Neural progenitor cell (in vitro differentiated cells): ENCODE results near the gene KIF18B. TPM values are rescaled to one million over a fixed set of nuclear protein-coding genes. Genes with fewer than 3 reads are reported as not detected.
"Not testable (repeated sequence)": the region's sequence is repeated elsewhere in the genome, so short reads cannot be mapped to it uniquely, and the experiment has no call there.

Source experiments
- DNase-seq: peaks from one replicate; pipeline ENCODE4 v3.0.0-alpha.2; 2016; ENCODE audit warnings: low spot score
- H2AFZ ChIP-seq: fragments of 200-600 bp; sonication (generic); replicated peaks from 2 replicates; pipeline ENCODE4 v1.6.1; 2016; ENCODE audit warnings: antibody characterized with exemption
- H3F3A ChIP-seq: fragments of 200-600 bp; sonication (generic); 2 replicates; pipeline ENCODE4 v1.6.1; 2016; ENCODE audit warnings: antibody characterized with exemption, low read depth
- H3K27ac ChIP-seq: fragments of 200-600 bp; sonication (generic); 2 replicates; pipeline ENCODE4 v1.5.1; 2016; ENCODE audit warnings: mild to moderate bottlenecking
- H3K27me3 ChIP-seq: fragments of 200-600 bp; sonication (generic); 2 replicates; pipeline ENCODE4 v1.6.1; 2016; ENCODE audit warnings: mild to moderate bottlenecking, moderate library complexity
- H3K36me3 ChIP-seq: fragments of 200-600 bp; sonication (generic); 2 replicates; pipeline ENCODE4 v1.5.1; 2016
- H3K4me1 ChIP-seq: fragments of 200-600 bp; sonication (generic); 2 replicates; pipeline ENCODE4 v1.6.1; 2016; ENCODE audit warnings: mixed run types
- H3K4me2 ChIP-seq: fragments of 200-600 bp; sonication (generic); 2 replicates; pipeline ENCODE4 v1.6.1; 2016
- H3K4me3 ChIP-seq: fragments of 200-600 bp; sonication (generic); 2 replicates; pipeline ENCODE4 v1.5.1; 2016
- H3K79me2 ChIP-seq: fragments of 200-600 bp; sonication (generic); 2 replicates; pipeline ENCODE4 v1.6.1; 2016; ENCODE audit warnings: low read depth
- H3K9ac ChIP-seq: fragments of 200-600 bp; sonication (generic); 2 replicates; pipeline ENCODE4 v1.6.1; 2016
- H3K9me3 ChIP-seq: fragments of 200-600 bp; sonication (generic); 2 replicates; pipeline ENCODE4 v1.5.1; 2016; ENCODE audit warnings: low read depth
- H4K20me1 ChIP-seq: fragments of 200-600 bp; sonication (generic); 2 replicates; pipeline ENCODE4 v1.6.1; 2016; ENCODE audit warnings: low read depth
- H3K27ac Mint-ChIP-seq: 3 replicates; pipeline ENCODE4 v1.8.0; 2021; ENCODE audit warnings: mixed read lengths
- H3K27me3 Mint-ChIP-seq: 2 replicates; pipeline ENCODE4 v1.8.0; 2022; ENCODE audit warnings: low read depth, mild to moderate bottlenecking, inconsistent platforms, moderate library complexity, mixed read lengths; ENCODE audit not compliant: insufficient read depth
- H3K36me3 Mint-ChIP-seq: 3 replicates; pipeline ENCODE4 v1.8.0; 2021; ENCODE audit warnings: mixed read lengths
- H3K4me1 Mint-ChIP-seq: 3 replicates; pipeline ENCODE4 v1.8.0; 2021; ENCODE audit warnings: mixed read lengths
- H3K4me3 Mint-ChIP-seq: 3 replicates; pipeline ENCODE4 v1.8.0; 2021; ENCODE audit warnings: mild to moderate bottlenecking, moderate library complexity, mixed read lengths
- H3K9me3 Mint-ChIP-seq: 3 replicates; pipeline ENCODE4 v1.8.0; 2020; ENCODE audit warnings: mixed read lengths
- CTCF ChIP-seq: fragments of 200-600 bp; sonication (generic); IDR thresholded peaks from 2 replicates; pipeline ENCODE4 v1.5.1; 2017; ENCODE audit warnings: antibody characterized with exemption, mild to moderate bottlenecking
- EZH2 ChIP-seq: fragments of 200-600 bp; sonication (generic); IDR thresholded peaks from 2 replicates; pipeline ENCODE4 v1.6.1; 2017; ENCODE audit warnings: antibody characterized with exemption, mild to moderate bottlenecking, moderate library complexity
- EZH2phosphoT487 ChIP-seq: fragments of 200-600 bp; sonication (generic); IDR thresholded peaks from 2 replicates; pipeline ENCODE4 v1.6.1; 2017; ENCODE audit warnings: antibody characterized with exemption
- total RNA-seq: library from RNA; depleted of rRNA; stranded (reverse); fragments of >200 nt; gene quantifications from 2 replicates; pipeline ENCODE4 v1.2.3, GENCODE V29; 2015; ENCODE audit warnings: low replicate concordance

The KIF18B gene
- total RNA-seq, 1 donor from 2014 or later: 15.1 TPM

DNA sequence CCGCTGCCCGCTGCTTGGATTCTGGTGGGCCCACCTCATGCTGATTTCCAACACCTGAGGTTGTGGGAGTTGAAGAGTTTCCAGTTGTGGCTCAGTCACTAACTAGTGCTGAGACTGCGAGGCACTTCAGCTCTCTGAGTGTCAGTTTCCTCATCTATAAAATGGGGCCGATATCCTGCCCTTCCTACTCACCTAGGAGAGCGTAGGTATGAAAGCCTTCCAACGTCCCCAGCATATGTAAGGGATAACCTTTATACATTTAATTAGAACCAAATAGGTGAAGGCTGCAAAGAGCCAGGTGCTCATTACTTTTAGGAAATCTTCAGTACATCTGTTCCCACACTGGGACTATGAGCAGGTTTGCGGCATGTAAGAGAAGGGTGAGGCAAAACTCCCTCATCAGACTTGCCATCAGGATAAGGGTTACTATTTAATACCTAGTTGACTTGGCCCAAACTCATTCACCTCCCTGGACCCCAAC, 782 bp upstream of the KIF18B start:
- DNase-seq: no peak
- Histone ChIP-seq H3K27ac (no peak overlapping the region), H3K9ac (no peak overlapping the region), H3K4me3 (peak overlapping the region; percentile 95), H3K36me3 (peaks cover 21% of the 10 kb centered on the region), H2AFZ (no peak overlapping the region), H3F3A (peaks cover 16% of the 10 kb centered on the region), H4K20me1 (peaks cover 28% of the 10 kb centered on the region), H3K27me3 (no peaks in the 10 kb centered on the region), H3K4me2 (peak overlapping the region; percentile 73), H3K9me3 (no peaks in the 10 kb centered on the region), H3K79me2 (peaks cover 41% of the 10 kb centered on the region), H3K4me1 (peaks cover 11% of the 10 kb centered on the region)
- H3K4me1 Mint-ChIP-seq: peaks cover 19% of the 10 kb centered on the region
- peak overlapping the region; percentile 98 for H3K27ac Mint-ChIP-seq
- peaks cover 19% of the 10 kb centered on the region for H3K36me3 Mint-ChIP-seq
- peaks cover 19% of the 10 kb centered on the region for H3K27me3 Mint-ChIP-seq
- H3K4me3 Mint-ChIP-seq: peak overlapping the region; percentile 96
- H3K9me3 Mint-ChIP-seq: no peaks in the 10 kb centered on the region
- TF ChIP-seq CTCF (no peak), EZH2phosphoT487 (peak; percentile 9), EZH2 (no peak)

DNA sequence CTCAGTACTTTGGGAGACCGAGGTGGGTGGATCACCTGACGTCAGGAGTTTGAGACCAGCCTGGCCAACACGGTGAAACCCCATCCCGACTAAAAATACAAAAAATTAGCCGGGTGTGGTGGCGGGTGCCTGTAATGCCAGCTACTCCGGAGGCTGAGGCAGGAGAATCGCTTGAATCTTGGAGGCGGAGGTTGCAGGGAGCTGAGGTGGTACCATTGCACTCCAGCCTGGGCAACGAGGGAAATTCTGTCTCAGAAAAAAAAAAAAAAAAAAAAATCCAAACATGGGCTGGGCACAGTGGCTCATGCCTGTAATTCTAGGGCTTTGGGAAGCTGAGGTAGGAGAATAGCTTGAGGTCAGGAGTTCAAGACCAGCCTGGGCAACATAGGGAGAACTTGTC, 1.9 kb downstream of the KIF18B start:
- peak overlapping the region; percentile 96 for H3K4me3 Mint-ChIP-seq
- not testable (repeated sequence) for H2AFZ ChIP-seq
- H3K79me2 ChIP-seq: peaks cover 68% of the 10 kb centered on the region

GRCh38 chr17:44942456-44942855, 5.1 kb downstream of the KIF18B start:
- Histone ChIP-seq H3K27ac (peak overlapping the region; percentile 27), H3K4me1 (peaks cover 11% of the 10 kb centered on the region), H3K4me2 (no peak overlapping the region), H2AFZ (no peak overlapping the region), H3K27me3 (no peaks in the 10 kb centered on the region), H3F3A (peaks cover 18% of the 10 kb centered on the region), H3K4me3 (no peak overlapping the region), H3K9me3 (no peaks in the 10 kb centered on the region), H3K9ac (no peak overlapping the region), H3K79me2 (peaks cover 100% of the 10 kb centered on the region), H4K20me1 (peaks cover 60% of the 10 kb centered on the region), H3K36me3 (peaks cover 32% of the 10 kb centered on the region)
- Mint-ChIP-seq H3K27ac (no peak overlapping the region), H3K36me3 (peaks cover 55% of the 10 kb centered on the region), H3K4me3 (no peak overlapping the region), H3K4me1 (peaks cover 15% of the 10 kb centered on the region), H3K9me3 (peaks cover 3% of the 10 kb centered on the region), H3K27me3 (peaks cover 5% of the 10 kb centered on the region)
- no peak for DNase-seq
- no peak for TF ChIP-seq EZH2phosphoT487
- TF ChIP-seq EZH2: no peak
- no peak for TF ChIP-seq CTCF

More for the DNA sequence above, 1.9 kb downstream of the KIF18B start:
- not testable (repeated sequence) for H3K9me3 Mint-ChIP-seq, H3K27ac Mint-ChIP-seq, H3K9me3 ChIP-seq, H3K9ac ChIP-seq, DNase-seq, H3K27me3 ChIP-seq, H3K27me3 Mint-ChIP-seq, H3K27ac ChIP-seq
- Mint-ChIP-seq H3K36me3 (peaks cover 33% of the 10 kb centered on the region), H3K4me1 (peaks cover 17% of the 10 kb centered on the region)
- peak overlapping the region; percentile 73 for H3K4me2 ChIP-seq
- H4K20me1 ChIP-seq: peaks cover 52% of the 10 kb centered on the region
- H3K4me3 ChIP-seq: peak overlapping the region; percentile 95
- H3F3A ChIP-seq: peaks cover 16% of the 10 kb centered on the region
- H3K4me1 ChIP-seq: peaks cover 11% of the 10 kb centered on the region
- peaks cover 22% of the 10 kb centered on the region for H3K36me3 ChIP-seq

DNA sequence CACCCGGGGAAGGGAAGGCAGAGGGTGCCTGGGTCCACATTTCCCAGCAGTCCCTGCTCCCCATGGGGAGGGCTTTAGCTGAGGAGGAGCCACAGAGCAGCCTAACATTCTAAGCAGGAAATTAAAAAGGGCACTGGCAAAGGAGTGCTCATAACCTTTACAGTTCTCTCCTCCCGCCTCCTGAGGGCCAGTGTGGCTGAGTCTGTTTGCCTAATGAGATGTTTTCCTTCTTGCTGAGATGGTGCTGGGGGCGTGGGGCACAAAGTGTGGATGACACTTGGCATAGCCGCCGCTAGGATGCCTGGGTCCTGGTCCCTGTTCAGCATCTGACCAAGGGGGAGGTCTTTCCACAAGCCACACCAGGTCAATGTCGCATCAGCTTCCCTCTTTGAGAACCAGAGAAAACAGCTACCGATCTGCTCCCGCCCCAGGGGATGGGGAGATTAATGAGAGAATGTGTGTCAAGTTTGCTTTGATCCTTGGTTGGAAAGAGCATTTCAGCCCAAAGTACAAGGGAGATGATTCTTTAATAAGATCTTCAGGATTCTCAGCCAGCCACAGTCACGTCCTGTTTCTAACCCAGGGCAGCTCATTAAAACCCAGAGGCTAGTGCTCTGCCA, 5.8 kb downstream of the KIF18B start:
- Histone ChIP-seq H3K36me3 (peaks cover 32% of the 10 kb centered on the region), H3K27me3 (no peaks in the 10 kb centered on the region), H3K4me3 (no peak overlapping the region), H2AFZ (no peak overlapping the region), H4K20me1 (peaks cover 64% of the 10 kb centered on the region), H3K79me2 (peaks cover 100% of the 10 kb centered on the region), H3K4me2 (no peak overlapping the region), H3K4me1 (peaks cover 11% of the 10 kb centered on the region), H3K27ac (peak overlapping the region; percentile 27), H3K9ac (no peak overlapping the region), H3K9me3 (no peaks in the 10 kb centered on the region), H3F3A (peaks cover 19% of the 10 kb centered on the region)
- Mint-ChIP-seq H3K27ac (no peak overlapping the region), H3K4me3 (no peak overlapping the region), H3K36me3 (peaks cover 58% of the 10 kb centered on the region), H3K27me3 (peaks cover 4% of the 10 kb centered on the region), H3K4me1 (peaks cover 15% of the 10 kb centered on the region), H3K9me3 (peaks cover 3% of the 10 kb centered on the region)
- no peak for TF ChIP-seq EZH2
- no peak for TF ChIP-seq CTCF
- no peak for TF ChIP-seq EZH2phosphoT487
- DNase-seq: no peak
